Right ventricle myocardium superior (tissue), 1 donor: ENCODE results near the gene CWF19L1. TPM values are rescaled to one million over a fixed set of nuclear protein-coding genes. Genes with fewer than 3 reads are reported as not detected.
"Not testable (repeated sequence)": the region's sequence is repeated elsewhere in the genome, so short reads cannot be mapped to it uniquely, and the experiment has no call there.

Experiments used
- ATAC-seq: fragments of 200-7000 bp; cut with Tn5 transposase; one replicate; pipeline ENCODE4 v1.9.1; 2020; ENCODE audit warnings: mild to moderate bottlenecking; ENCODE audit not compliant: poor library complexity
- DNase-seq: peaks from one replicate; pipeline ENCODE4 v3.0.0-alpha.2; 2020
- intact Hi-C: fragments of 100-400 bp; cut with DNase I; formaldehyde crosslinking; loops from one replicate; pipeline ENCODE4 v1.11.2; 2022
- long read RNA-seq: library from polyadenylated mRNA; unstranded; transcript quantifications from one replicate; pipeline ENCODE4 v2.0.0, GENCODE V29; 2021
- total RNA-seq: library from RNA; stranded (reverse); fragmentation: NEBNext Ultra II Directional; extraction: Animal tissue kit (Norgen Biotek cat#: 25700); gene quantifications from one replicate; pipeline ENCODE4 v1.2.1, GENCODE V29; 2021
- donor health status: DM: no; HTN: yes; CAD: no; lungs with severe emphysema.

CWF19L1 gene
- 13.0 TPM for total RNA-seq
- long read RNA-seq, transcript CWF19L1-201 (14 exons, 1,815 nt), result major isoform, 15 of 25 reads
- long read RNA-seq, partial matches to known transcripts, result 3 of 25 reads
- long read RNA-seq, other reads (novel, unspliced or antisense), result 7 of 25 reads

DNA sequence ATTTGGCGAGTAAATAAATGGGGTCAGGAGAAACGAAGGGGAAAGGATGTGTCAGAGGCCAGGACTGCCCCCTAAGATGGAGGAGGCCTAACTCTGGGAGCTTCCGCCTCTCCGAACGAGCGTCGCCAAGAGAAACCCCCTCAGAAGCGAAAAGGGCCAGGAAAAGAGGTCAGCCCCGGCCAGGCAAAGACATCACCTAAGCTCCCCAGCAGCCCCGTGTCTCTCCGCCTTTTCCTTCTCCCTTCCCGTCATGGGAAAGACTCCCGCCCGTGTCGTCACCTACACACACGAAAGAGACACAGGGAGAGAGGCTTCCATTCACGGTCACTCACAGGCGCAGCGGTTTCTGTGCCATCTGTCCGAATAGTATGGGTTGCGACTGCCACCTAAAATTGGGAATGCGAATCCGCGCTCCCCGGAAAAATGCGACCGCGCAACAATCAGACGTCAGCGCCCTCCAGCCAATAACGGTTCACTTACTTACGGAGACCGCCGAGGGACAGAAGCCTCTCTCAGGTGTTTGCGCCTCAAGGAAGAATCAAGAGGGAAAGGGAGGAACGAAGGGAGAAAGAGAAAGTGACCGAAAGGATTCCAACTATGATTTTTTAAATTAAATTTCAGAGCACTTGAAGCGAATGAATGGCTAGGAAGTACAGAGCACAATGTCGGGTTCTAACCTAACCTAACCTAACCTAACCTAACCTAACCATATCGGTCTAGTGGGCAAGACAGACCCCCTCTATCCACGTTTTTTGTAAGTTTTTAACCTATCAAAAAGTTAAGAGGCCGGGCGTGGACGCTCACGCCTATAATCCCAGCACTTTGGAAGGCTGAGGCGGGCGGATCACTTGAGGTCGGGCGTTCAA lies at the start of gene CWF19L1:
Gene CWF19L1, minus strand, starts transcription at position 400 of the 866 bp plus-strand sequence. Its CDS starts 45 bp downstream, at position 355.
- intact Hi-C loops, result no loop called here
- ATAC-seq (peak; percentile 98), DNase-seq (peak; percentile 92)

DNA sequence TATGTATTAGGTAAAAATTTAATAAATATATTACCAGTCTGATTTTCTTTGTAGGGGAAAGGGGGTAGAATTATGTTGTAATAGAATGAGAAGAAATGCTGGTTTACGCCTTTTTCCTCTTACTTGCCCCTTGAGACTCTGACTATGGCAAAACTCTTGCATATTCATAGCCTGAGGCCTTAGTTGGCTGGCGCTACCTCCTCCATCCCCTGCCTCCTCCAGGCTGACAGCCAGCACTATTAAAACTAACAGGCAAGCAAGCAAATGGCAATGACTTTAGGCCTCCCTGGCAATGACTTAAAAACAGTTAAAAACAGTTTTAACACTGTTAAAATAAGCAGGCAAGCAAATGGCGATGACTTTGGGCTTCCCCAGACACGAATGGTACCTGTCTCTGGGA lies 48.2 kb upstream of the CWF19L1 start:
- intact Hi-C loops, result no loop called here
- DNase-seq (no peak), ATAC-seq (no peak)

DNA sequence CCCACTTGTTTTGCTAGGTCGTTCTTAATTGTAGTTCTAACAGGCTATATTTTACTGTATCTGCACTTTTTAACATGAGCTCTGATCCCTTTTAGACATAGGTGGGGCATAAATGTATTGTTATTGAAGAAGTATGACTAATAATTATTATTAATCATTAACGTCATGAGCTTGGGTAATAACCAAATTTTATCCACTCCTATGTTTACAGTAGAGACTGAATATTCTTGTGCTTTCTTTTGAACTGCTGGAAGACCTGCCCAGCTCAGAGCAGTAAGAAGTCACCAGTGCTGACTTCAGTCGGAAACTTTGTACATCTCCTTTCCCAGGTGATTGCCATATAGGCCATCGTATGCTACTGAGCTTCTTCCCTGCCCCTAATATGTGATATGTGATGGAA lies 43.9 kb upstream of the CWF19L1 start:
- intact Hi-C loops, result no loop called here
- ATAC-seq, result no peak
- DNase-seq, result no peak

DNA sequence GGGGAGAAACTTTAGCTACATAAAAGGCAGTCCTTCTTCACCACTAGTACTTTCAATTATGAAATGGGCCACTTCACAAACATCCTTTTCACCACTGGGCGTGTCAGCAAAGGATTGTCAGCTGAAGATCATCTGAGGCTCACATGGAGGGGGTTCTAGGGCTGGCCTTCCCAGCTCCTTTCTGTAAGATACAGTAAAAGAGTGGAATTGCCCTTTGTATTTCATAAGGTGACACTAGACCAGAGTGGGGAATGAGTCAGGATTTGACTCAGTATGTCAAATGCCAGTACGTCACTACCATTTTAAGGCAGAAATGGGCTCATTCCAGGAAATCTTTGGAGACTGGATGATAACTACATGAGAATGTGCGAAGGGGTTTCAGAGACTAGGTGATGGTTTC lies 40.2 kb upstream of the CWF19L1 start:
- DNase-seq (no peak), ATAC-seq (no peak)
- intact Hi-C loops, result no loop called here

DNA sequence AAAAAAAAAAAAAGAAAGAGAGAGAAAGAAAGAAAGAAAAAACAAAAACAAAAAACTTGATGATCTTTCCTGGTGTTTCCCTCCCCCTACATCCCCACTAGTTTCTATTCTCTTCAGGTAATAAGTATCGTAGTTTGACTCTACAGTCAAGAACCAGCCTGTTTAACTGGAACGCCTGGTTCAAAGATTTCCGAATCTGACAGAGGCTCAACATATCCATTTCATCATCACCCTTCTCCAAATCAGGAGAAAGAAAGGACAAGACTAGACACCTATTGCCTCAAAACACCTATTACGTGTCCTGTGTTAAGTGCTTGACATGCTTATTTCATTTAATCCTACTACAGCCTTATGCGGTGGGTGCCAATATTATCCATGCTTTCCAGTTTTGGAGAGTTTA lies 39.4 kb upstream of the CWF19L1 start:
- no peak for ATAC-seq
- DNase-seq, result no peak
- intact Hi-C loops, result no loop called here

DNA sequence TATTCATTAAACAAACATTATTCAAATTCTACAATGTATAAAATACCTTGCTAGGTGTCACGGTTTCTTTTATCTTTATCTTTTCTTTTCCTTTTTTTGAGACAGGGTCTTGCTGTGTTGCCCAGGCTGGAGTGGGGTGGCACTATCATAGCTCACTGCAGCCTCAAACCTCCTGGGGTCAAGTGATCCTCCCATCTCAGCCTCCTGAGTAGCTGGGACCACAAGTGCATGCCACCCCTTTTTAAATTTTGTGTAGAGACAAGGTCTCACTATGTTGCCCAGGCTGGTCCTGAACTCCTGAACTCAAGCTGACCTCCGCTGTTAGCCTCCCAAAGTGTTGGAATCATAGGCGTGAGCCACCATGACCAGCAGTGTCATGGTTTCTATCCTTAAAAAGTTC lies 37.0 kb upstream of the CWF19L1 start:
- ATAC-seq (no peak), DNase-seq (no peak)
- intact Hi-C loops, result no loop called here

DNA sequence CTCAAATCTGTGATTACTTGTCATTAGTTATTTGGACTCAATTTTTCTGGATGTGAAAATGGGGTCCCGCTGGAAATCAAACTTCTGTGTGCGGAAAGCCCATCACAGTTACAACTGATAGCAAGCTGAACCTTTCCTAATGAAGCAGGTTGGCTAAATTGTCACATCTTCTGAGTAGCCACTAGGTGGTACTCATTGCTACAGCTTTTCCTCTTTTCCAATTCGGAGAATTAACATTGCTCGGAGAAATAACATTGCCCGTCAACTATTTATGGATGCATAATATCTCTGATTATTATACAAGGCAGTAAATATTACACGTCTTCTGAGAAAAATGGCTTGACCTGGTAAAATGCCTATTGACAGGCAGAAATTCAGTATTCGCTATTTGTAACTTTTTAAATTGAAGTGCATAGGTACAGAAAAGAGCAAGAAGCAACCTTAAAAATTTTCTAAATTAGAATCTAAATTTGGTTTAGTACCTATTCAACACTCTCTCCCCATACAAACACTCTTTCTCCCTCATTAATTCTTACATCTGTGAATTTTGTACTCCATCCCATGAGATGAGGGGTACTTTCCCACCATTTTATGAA lies 36.4 kb upstream of the CWF19L1 start:
- intact Hi-C loops, result no loop called here
- DNase-seq (no peak), ATAC-seq (no peak)

DNA sequence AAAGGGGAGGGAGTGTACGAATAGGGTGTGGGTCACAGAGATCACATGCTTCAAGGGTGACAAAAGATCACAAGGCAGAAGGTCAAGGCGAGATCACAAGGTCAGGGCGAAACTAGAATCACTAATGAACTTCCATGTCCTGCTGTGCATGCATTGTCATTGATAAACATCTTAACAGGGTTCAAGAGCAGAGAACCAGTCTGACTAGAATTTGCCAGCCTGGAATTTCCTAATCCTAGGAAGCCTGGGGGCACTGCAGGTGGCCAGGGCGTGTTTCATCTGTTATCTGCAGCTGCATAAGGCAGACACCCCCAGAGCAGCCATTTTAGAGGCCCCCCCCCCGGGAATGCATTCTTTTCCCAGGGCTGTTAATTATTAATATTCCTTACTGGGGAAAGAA lies 33.7 kb upstream of the CWF19L1 start:
- intact Hi-C loops, DNase-seq, ATAC-seq: not testable (repeated sequence)

DNA sequence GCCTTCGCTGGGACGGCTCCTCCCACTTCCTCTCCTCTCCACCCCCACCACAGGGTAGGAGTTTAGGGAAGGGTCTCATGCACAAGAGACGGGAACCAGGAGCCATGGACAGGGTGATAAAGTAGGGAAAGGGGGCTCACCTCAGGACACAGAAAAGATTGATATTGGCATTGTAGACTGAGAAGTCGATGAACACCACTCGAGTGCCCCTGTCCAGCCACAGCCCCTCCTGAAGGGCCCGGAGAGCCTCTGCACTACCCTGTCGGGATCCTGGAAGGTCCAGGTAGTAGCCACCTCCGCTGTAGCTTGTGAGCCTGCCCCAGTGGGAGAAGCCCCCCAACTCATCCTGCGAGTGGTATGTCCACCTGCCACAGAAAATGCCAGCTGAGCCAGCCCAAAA lies 29.8 kb upstream of the CWF19L1 start:
- no peak for DNase-seq
- no peak for ATAC-seq
- intact Hi-C loops, result no loop called here

DNA sequence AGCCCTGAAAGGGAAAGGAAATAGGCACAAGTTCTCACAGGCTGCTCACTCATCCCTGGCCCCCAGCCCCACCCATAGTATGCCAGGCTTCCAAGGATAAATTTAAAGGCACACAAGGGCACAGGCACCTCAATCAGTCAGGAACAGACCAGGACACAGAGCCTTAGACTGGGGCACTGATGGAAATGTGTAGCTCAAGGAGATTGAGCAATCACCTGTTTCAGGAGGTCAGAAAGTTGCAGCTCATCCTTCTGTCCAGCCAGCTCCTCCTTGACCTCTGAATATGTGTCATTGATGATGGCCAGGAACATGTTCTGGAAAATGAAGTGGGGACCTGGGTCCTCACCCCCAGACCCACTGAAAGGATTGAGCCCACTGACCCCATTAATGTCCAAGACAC lies 25.6 kb upstream of the CWF19L1 start:
- intact Hi-C loops, result no loop called here
- no peak for ATAC-seq
- no peak for DNase-seq

DNA sequence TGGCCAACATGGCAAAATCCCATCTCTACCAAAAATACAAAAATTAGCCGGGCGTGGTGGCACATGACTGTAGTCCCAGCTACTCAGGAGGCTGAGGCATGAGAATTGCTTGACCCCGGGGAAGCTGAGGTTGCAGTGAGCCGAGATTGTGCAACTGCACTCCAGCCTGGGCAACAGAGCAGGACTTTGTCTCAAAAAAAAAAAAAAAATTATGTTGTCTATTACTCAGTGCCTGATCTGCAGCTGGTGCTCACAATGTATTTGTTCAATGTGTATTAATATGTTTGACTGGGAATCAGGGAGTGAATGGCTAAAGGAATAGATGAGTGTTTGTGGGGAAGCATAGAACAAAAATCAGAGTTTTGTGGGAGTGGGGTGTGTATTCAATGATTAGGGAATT lies 24.9 kb upstream of the CWF19L1 start:
- intact Hi-C loops, result not testable (repeated sequence)
- DNase-seq (peak; percentile 68), ATAC-seq (peak; percentile 65)

DNA sequence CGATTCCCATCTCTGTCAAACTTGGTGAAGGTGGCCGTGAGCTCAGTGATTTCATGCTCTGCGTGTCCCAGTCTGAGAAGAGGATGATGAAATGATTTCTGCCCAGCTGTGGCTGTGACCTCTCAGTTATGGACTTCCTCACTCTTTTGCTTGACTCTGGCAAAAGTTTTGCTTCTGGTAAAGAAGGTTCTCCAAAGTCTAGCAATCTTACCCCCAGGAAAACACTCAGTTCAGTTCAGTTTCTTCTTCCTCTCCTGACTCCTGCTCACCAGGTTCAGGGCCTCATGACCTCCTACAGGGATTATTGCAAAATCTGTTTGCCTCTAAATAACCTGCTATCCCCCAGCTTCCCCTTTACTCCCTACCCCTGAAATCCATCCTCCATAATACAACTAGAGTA lies 23.9 kb upstream of the CWF19L1 start:
- ATAC-seq (no peak), DNase-seq (no peak)
- intact Hi-C loops, result no loop called here

DNA sequence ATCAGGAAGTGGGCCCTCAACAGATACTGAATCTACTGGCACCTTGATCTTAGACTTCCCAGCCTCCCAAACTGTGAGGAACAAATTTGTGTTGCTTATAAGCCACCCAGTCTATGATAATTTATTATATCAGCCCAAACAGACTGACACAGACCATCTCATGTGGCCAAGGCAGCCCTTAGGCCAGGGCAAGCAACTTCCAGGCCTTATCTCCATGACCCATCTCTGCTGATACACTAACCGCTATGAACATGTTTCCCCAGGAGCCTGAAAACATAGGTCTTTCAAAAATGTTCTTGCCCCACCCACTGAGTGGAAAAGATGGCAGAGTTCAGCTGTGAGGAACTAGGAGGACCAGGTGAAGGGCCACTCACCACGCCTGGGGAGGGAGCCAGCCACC lies 22.2 kb upstream of the CWF19L1 start:
- no peak for DNase-seq
- no peak for ATAC-seq
- intact Hi-C loops, result no loop called here

DNA sequence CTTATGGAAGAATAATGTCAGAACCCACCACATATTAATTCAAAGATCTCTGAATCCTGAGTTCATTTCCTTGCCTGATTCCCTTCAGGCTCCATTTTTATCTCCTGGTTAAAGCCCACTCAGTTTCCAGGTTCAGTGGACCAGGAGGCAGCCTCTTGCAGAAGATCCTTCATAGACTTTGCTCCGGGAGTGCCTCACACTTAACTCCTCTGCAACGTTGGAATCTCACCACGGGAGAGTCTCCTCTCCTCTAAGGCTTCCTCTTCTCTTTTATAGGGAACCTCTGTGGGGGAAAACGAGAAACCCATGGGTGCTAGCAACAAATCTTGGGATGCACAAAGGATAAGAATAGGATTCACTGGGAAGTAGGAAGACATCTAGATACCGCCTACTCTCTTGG lies 20.8 kb upstream of the CWF19L1 start:
- DNase-seq (no peak), ATAC-seq (no peak)
- intact Hi-C loops, result no loop called here

DNA sequence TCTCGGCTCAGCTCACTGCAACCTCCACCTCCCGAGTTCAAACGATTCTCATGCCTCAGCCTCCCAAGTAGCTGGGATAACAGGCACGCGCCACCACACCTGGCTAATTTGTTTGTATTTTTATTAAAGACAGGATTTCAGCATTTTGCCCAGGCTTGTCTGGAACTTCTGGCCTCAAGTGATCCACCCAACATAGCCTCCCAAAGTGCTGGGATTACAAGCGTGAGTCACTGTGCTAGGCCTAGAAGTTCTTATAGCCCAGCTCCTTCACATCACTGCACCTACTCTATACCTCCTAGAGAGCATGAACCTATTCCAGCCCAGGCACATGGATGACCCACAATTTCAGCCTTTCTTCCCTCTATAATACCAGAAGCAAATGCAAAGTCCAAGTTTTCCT lies 20.3 kb upstream of the CWF19L1 start:
- no peak for DNase-seq
- ATAC-seq, result no peak
- intact Hi-C loops, result no loop called here

DNA sequence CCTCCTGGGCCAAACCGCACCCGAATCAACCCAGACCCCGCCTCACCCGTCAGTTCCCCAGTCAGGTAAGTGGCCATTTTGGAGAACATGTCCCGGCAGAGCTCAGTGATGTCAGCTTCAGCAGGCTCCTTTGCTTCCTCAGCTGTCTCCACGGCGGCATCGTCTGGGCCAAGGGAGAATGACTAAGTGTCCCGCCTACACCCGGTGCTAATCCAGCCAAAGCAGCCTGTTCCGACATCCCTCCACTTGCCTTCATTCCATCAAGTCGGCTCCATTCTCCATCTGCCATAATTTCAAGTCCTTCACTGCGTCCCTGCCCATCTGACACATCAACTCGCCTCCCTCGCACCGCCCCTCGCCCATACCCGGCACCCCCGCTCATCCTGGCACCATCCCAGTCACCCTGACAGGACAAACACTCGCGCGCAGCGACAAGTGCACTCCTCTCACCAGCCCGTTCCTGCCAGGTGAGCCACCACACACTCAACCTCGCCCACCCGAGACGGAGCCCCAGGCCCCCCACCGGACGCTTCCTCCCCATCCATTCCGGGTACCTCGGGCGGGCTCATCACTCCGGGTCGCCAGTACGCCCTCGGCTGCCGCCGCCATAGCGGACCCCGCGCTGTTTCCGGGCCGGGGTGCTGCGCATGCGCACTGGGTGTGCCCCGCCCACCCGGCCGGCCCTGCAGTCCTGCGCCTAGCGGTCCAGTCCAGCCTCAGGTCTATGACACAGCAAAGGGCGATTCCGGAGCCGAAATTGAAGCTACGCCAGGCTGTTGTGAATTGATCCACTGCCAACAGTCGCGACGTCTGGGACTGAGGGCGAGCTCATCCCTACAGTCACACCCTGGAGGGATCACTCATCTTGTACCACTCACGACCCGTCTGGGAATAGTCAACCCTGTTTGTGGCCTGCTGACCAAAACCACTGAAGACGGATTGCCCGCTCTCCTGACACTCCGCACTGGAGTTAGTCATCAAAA lies 18.9 kb upstream of the CWF19L1 start, which contains the start of gene BLOC1S2:
Gene BLOC1S2, minus strand, starts transcription at position 630 of the 983 bp plus-strand sequence. Its CDS starts 21 bp downstream, at position 609.
- ATAC-seq, result peak; percentile 99
- intact Hi-C loops, result no loop called here
- peak; percentile 92 for DNase-seq

DNA sequence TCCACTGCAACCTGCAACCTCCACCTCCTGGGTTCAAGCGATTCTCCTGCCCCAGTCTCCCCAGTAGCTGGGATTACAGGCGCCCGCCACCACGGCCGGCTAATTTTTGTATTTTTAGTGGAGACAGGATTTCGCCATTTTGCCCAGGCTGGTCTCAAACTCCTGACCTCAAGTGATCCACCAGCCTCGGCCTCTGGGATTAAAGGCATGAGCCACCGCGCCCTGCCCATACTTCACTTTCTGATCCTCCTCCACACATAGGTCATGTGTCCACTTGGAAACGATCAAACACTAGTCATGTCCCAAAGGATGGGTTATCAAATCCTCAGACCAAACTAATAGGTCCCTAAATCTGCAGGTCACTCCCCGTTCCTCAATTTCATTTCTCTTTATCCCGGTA lies 17.9 kb upstream of the CWF19L1 start:
- DNase-seq, ATAC-seq, intact Hi-C loops: not testable (repeated sequence)

DNA sequence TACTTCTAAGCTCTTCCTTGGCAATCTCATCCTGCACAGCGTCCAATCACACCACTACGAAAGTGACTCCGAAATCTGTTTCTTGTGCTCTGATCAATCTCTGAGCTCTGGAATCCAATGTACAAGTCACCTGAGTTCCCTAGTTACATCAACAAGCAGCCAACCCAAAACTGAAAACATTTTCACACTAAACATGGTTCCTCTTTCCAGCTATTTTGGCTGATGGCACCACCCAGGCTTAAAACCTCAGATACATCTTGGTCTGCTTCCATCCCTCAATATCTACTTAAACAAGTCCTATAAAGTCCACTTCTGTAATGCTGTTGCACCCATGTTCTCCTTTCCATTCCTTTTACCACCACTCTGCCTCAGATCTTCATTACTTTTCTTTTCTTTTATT lies 15.5 kb upstream of the CWF19L1 start:
- no peak for ATAC-seq
- intact Hi-C loops, result no loop called here
- no peak for DNase-seq

DNA sequence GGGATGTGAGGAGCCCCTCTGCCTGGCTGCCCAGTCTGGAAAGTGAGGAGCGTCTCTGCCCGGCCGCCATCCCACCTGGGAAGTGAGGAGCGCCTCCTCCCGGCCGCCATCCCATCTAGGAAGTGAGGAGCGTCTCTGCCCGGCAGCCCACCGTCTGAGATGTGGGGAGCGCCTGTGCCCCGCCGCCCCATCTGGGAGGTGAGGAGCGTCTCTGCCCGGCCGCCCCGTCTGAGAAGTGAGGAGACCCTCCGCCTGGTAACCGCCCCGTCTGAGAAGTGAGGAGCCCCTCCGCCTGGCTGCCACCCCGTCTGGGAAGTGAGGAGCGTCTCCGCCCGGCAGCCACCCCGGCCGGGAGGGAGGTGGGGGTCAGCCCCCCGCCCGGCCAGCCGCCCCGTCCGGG lies 9.5 kb upstream of the CWF19L1 start:
- intact Hi-C loops, ATAC-seq, DNase-seq: not testable (repeated sequence)
